Endothelial cell of umbilical vein (primary cell): Measurements from ENCODE around the gene ZBTB20. TPM values are rescaled to one million over a fixed set of nuclear protein-coding genes. Genes with fewer than 3 reads are reported as not detected.

ENCODE experiments used
- BruUV-seq: library from RNA; stranded (reverse); fragments of 400-500 nt; replicated peaks from 2 replicates; lab custom pipeline; 2021; lab: Mats Ljungman, UMichigan
- CTCF ChIA-PET: fragments of 300-600, 350-600 bp; sonication (Branson Sonifier 250); formaldehyde crosslinking; loops from one replicate; lab custom pipeline; 2021; ENCODE audit warnings: antibody characterized with exemption, inconsistent platforms; lab: Charles Lee
- POLR2A ChIA-PET: fragments of 300-600, 350-600 bp; sonication (Branson Sonifier 250); formaldehyde crosslinking; loops from one replicate; lab custom pipeline; 2021; ENCODE audit warnings: antibody characterized with exemption, inconsistent platforms; lab: Charles Lee
- DNase-seq: peaks from one replicate; pipeline ENCODE4 v3.0.0-alpha.2; 2011; ENCODE audit warnings: low read depth, low spot score
- FAIRE-seq: peaks from 2 replicates; lab custom pipeline; 2011; peaks lifted over from hg19 to GRCh38; lab: Jason Lieb, UNC
- H2AFZ ChIP-seq: 2 replicates; pipeline ENCODE4 v1.6.0; 2012; ENCODE audit warnings: low read depth, low read length, control low read depth, inconsistent platforms
- H3K27ac ChIP-seq: 2 replicates; pipeline ENCODE4 v1.5.1; 2011; ENCODE audit warnings: low read depth, mild to moderate bottlenecking, control low read depth, low read length, moderate library complexity; ENCODE audit not compliant: insufficient read depth
- H3K27me3 ChIP-seq, 2 experiments: 2 replicates each; pipeline versions ENCODE4 v1.6.0 to v1.6.1; 2011; ENCODE audit warnings: low read length in 2 of 2, mixed read lengths in 1 of 2; ENCODE audit not compliant: control insufficient read depth in 2 of 2, insufficient read depth in 2 of 2
- H3K36me3 ChIP-seq, 2 experiments: 2 replicates in 1 of 2; 3 replicates in 1 of 2; pipeline ENCODE4 v1.5.1; 2011; ENCODE audit warnings: low read length in 2 of 2, mild to moderate bottlenecking in 1 of 2, moderate library complexity in 1 of 2; ENCODE audit not compliant: control insufficient read depth in 2 of 2, insufficient read depth in 2 of 2; ENCODE audit errors: extremely low read depth in 1 of 2
- H3K4me1 ChIP-seq: 3 replicates; pipeline ENCODE4 v1.5.1; 2011; ENCODE audit warnings: mild to moderate bottlenecking, low read length; ENCODE audit not compliant: control insufficient read depth, insufficient read depth; ENCODE audit errors: extremely low read depth
- H3K4me2 ChIP-seq: 2 replicates; pipeline ENCODE4 v1.6.1; 2011; ENCODE audit warnings: low read length, control low read depth, mixed read lengths; ENCODE audit not compliant: insufficient read depth
- H3K4me3 ChIP-seq, 3 experiments: fragments of 200-600 bp in 1 of 3; sonication (generic), shearing (Covaris generic) in 1 of 3; replicated peaks in 1 of 3; 2 replicates each; pipeline ENCODE4 v1.5.1; 2011 to 2016; ENCODE audit warnings: control low read depth in 3 of 3, low read length in 3 of 3, mild to moderate bottlenecking in 2 of 3, inconsistent platforms in 1 of 3, low read depth in 1 of 3, moderate library complexity in 1 of 3; ENCODE audit not compliant: insufficient read depth in 1 of 3
- H3K79me2 ChIP-seq: 2 replicates; pipeline ENCODE4 v1.6.0; 2012; ENCODE audit warnings: low read length, inconsistent platforms; ENCODE audit not compliant: control insufficient read depth, insufficient read depth
- H3K9ac ChIP-seq: replicated peaks from 2 replicates; pipeline ENCODE3; 2011; ENCODE audit warnings: low read length, control low read depth; ENCODE audit not compliant: insufficient read depth; ENCODE audit errors: extremely low read depth
- H3K9me1 ChIP-seq: replicated peaks from 3 replicates; pipeline ENCODE4 v1.6.0; 2011; ENCODE audit warnings: mild to moderate bottlenecking, low read length; ENCODE audit not compliant: control insufficient read depth, insufficient read depth; ENCODE audit errors: extremely low read depth
- H3K9me3 ChIP-seq: replicated peaks from 2 replicates; pipeline ENCODE4 v1.5.1; 2012; ENCODE audit warnings: low read length, inconsistent platforms; ENCODE audit not compliant: control insufficient read depth, insufficient read depth
- H4K20me1 ChIP-seq: replicated peaks from 2 replicates; pipeline ENCODE3; 2011; ENCODE audit warnings: mild to moderate bottlenecking, low read length; ENCODE audit not compliant: control insufficient read depth, insufficient read depth; ENCODE audit errors: extremely low read depth
- FOS ChIP-seq: IDR thresholded peaks from 2 replicates; pipeline ENCODE4 v1.6.1; 2011; ENCODE audit warnings: mild to moderate bottlenecking, low read length, moderate library complexity, borderline replicate concordance; ENCODE audit not compliant: insufficient read depth
- GATA2 ChIP-seq: IDR thresholded peaks from 2 replicates; pipeline ENCODE4 v1.7.0; 2011; ENCODE audit warnings: low read depth, mild to moderate bottlenecking, moderate library complexity, mixed read lengths, low read length; ENCODE audit not compliant: insufficient read length, insufficient read depth
- JUN ChIP-seq: IDR thresholded peaks from 2 replicates; pipeline ENCODE4 v1.6.1; 2011; ENCODE audit warnings: borderline replicate concordance, low read depth; ENCODE audit not compliant: insufficient read length, insufficient read depth
- POLR2A ChIP-seq: IDR thresholded peaks from 2 replicates; pipeline ENCODE4 v1.6.1; 2012; ENCODE audit warnings: low read depth, mild to moderate bottlenecking, control low read depth, low read length
- POLR2AphosphoS5 ChIP-seq: IDR thresholded peaks from 2 replicates; pipeline ENCODE4 v1.6.1; 2012; ENCODE audit warnings: low read depth, mild to moderate bottlenecking, control low read depth, low read length, moderate library complexity; ENCODE audit not compliant: insufficient read depth
- dilution Hi-C: fragments of 300-500 bp; cut with MboI; formaldehyde crosslinking; loops from one replicate; pipeline ENCODE4 v1.15.0; 2019; ENCODE audit warnings: low sequenced_read_pairs; ENCODE audit not compliant: extremely low pct_ligation_motif_present
- intact Hi-C: fragments of 100-400 bp; cut with micrococcal nuclease; formaldehyde crosslinking; loops from one replicate; pipeline ENCODE4 v1.10.0; 2022
- polyA plus RNA-seq, 4 experiments: library from polyadenylated mRNA; depleted of rRNA in 3 of 4; stranded (reverse) in 3 of 4; unstranded in 1 of 4; fragments of >200 nt; gene quantifications; 2 replicates each; pipeline versions ENCODE4 v1.2.1 to v1.2.3, GENCODE V29; 2011 to 2012; ENCODE audit warnings: missing spikeins in 1 of 4
- total RNA-seq: library from RNA; stranded (reverse); gene quantifications from 2 replicates; pipeline ENCODE4 v1.2.3, GENCODE V29; 2021
- TF ChIP-seq, protein P1 (sequence below): IDR thresholded peaks from 2 replicates; pipeline ENCODE4 v1.6.1; 2011; ENCODE audit not compliant: insufficient read depth, insufficient read length
- TF ChIP-seq, protein P2 (sequence below), 2 donors: IDR thresholded peaks; 1 replicate in 1 of 2; 2 replicates in 1 of 2; pipeline ENCODE4 v1.5.1; 2011; ENCODE audit warnings: low read length in 2 of 2, mild to moderate bottlenecking in 2 of 2, moderate library complexity in 2 of 2, control low read depth in 1 of 2, inconsistent platforms in 1 of 2, low read depth in 1 of 2; ENCODE audit not compliant: insufficient read depth in 1 of 2; ENCODE audit errors: extremely low read depth in 1 of 2

ZBTB20 gene
- total and polyA plus RNA-seq, 2 donors (not counting 3 experiments of a cell fraction or from before 2014, with no cell fraction given), result 2.1 to 20.5 TPM

DNA sequence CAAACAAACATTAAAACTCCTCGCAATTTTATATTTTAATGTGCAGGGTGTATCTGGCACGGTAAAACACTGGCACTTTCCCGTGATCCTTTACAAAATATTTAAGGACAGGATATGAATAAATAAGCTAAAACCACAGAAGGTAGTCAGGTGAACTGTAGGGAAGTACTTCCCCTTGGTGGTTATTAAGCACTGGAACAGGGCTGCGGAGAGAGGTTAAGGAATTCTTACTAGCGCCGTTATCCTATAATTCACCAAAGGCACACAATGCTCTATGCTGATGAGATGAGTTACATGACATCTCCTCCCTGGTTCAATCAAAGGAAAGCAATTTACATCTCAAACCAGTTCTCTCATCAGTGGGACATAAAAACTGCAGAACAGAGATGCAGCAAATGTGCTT is 289.8 kb downstream of the ZBTB20 start:
- Histone ChIP-seq H3K79me2 (no peaks in the 10 kb centered on the region), H4K20me1 (no peaks in the 10 kb centered on the region), H3K4me3 (no peak overlapping the region), H3K4me2 (no peak overlapping the region), H3K9ac (no peak overlapping the region), H3K9me3 (no peaks in the 10 kb centered on the region), H3K4me1 (no peaks in the 10 kb centered on the region), H3K27ac (no peak overlapping the region), H3K27me3 (no peaks in the 10 kb centered on the region), H3K9me1 (no peaks in the 10 kb centered on the region), H3K36me3 (no peaks in the 10 kb centered on the region), H2AFZ (no peak overlapping the region)
- BruUV-seq, result no TSS peak
- DNase-seq (no peak), FAIRE-seq (no peak)
- intact Hi-C loops (no loop called here), dilution Hi-C loops (no loop called here)
- POLR2A ChIA-PET, result no interaction called here
- TF ChIP-seq POLR2AphosphoS5 (no peak), GATA2 (no peak), FOS (no peak), JUN (no peak), POLR2A (no peak)
- TF ChIP-seq, protein P1, sequence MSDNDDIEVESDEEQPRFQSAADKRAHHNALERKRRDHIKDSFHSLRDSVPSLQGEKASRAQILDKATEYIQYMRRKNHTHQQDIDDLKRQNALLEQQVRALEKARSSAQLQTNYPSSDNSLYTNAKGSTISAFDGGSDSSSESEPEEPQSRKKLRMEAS, result no peak
- TF ChIP-seq, protein P2, sequence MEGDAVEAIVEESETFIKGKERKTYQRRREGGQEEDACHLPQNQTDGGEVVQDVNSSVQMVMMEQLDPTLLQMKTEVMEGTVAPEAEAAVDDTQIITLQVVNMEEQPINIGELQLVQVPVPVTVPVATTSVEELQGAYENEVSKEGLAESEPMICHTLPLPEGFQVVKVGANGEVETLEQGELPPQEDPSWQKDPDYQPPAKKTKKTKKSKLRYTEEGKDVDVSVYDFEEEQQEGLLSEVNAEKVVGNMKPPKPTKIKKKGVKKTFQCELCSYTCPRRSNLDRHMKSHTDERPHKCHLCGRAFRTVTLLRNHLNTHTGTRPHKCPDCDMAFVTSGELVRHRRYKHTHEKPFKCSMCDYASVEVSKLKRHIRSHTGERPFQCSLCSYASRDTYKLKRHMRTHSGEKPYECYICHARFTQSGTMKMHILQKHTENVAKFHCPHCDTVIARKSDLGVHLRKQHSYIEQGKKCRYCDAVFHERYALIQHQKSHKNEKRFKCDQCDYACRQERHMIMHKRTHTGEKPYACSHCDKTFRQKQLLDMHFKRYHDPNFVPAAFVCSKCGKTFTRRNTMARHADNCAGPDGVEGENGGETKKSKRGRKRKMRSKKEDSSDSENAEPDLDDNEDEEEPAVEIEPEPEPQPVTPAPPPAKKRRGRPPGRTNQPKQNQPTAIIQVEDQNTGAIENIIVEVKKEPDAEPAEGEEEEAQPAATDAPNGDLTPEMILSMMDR (IDR thresholded peaks at IDR 0.05; ENCODE audit: extremely low read depth in 1 of 2, insufficient read depth in 1 of 2, low read depth in 1 of 2, low read length in 2 of 2), result no peak
- CTCF ChIA-PET, result interaction anchor here (1.3 kb wide), 1 partner anchor 17 kb away, joined by 4 read pairs; no protein-coding TSS in a partner anchor
